GM18526 (cell line): ENCODE data around the gene KIAA1671.

Experiments
- POLR2A ChIP-seq: IDR thresholded peaks from 3 replicates; pipeline ENCODE4 v1.6.1; 2011; ENCODE audit not compliant: insufficient read length; ENCODE audit errors: extremely low read depth

The KIAA1671 gene

GRCh38 chr22:25146307-25146706 is 193.8 kb downstream of the KIAA1671 start:
- TF ChIP-seq POLR2A = no peak

DNA sequence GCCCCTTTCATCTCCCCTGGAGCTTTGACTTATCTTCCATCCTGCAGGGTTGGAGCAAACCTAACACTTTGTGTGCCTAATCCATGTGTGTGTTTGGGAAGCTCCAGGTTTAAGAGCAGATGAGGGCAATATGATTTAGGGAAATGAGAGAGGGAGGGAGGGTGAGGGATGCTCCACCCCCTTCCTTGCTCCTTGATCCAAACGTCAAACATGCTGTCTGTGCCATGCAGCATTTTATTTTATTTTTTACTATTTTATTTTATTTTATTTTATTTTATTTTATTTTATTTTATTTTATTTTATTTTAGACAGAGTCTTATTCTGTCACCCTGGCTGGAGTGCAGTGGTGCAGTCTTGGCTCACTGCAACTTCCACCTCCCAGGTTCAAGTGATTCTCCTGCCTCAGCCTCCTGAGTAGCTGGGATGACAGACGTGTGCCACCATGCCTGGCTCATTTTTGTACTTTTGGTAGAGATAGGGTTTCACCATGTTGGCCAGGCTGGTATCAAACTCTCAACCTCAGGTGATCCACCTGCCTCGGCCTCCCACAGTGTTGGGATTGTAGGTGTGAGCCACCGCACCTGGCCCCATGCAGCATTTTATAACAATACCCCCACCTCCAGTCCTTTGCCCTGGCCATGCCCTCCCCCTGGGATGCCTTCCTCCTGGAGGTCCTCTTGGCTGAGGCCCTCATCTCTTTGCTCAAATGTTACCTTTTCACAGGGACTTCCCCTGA is 194.6 kb downstream of the KIAA1671 start:
- TF ChIP-seq POLR2A = no peak

DNA sequence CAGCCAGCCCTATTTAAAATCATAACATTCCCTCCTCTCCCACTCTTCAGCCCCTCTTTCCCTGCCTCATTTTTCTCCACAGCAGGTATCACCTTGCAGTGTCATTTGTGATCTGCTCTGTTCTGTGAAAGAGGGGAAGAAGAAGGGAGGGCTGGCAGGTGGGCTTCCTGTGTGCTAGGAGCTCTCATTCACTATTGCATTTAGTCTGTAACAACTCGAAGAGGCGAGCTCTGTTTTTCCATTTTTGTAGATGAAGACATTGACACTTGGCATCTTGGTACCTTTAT is 195.1 kb downstream of the KIAA1671 start:
- TF ChIP-seq POLR2A = no peak

DNA sequence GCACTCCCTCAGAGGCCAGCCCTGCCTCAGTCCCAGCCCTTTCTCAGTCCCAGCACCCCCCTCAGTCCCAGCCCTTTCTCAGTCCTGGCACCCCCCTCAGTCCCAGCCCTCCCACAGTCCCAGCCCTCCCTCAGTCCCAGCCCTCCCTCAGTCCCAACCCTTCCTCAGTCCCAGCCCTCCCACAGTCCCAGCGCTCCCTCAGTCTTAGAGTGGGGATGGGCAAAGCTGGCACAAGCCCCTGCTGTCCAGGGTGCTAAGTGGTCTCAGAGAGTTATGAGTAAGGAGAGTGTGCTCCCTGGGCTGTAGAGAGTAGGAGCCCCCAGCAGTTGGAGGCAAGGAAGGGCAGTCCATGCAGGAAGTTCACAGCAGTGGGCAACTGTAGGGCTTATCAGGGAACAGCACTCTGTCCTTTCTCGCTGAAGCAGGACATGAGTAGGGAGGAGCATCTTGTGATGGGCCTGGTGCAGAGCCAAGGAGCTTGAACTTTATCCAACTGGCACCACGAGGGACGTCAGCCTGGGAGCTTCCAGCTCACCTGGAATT is 195.7 kb downstream of the KIAA1671 start:
- TF ChIP-seq POLR2A = no peak

DNA sequence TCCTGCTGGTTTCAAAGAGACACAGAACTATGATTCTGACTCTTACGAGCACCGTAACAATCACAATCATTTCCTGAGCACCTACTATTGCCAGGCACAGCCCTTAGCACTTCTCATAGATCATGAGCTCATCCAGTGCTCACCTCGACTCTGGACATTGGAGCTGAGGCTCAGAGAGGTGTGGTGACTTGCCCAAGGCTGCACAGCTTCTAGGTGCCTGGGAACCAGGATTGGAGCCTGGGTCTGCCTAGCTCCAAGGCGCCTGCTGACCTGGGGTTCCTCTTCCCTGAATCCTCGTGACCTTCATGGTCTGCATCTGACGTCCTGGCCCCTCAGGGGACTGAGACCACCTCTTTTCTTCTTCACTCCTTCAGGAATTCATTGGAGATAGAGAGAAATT is 196.5 kb downstream of the KIAA1671 start:
- TF ChIP-seq POLR2A = no peak

DNA sequence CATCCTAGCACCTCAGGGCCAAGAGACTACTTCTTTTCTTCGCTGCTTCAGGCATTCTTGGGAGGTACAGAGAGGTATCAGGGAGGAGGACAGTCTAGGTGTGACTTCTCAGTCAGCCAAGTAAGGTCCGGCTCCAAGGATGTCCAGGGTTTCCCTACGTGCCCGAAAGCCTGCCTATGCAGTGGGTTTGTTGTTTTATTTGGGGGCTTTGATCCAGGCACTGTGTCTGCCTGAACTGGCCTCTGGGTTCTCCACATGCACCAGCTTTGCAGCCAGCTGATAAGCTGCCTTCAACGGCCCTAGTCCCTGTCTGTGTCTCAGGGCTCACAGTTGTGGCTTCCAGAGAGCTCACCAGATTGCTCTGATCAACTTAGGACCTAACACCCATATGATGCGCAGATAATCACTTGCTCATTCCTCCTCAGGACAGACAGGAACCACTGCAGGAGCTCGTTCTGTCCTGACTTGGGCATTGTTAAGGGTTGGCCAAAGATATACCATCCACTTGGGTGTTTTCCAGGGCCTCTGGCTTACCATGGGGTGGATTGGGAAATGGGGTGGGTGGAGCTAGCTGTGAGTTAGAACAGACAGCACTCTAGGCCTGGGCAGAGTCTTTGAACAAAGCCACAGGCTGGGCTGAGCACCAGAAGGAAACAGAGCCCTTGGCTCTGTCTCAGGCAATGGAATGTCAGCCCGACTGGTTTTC is 201.6 kb downstream of the KIAA1671 start:
- TF ChIP-seq POLR2A = no peak

GRCh38 chr22:25154667-25154999 is 202.1 kb downstream of the KIAA1671 start:
- TF ChIP-seq POLR2A = no peak

DNA sequence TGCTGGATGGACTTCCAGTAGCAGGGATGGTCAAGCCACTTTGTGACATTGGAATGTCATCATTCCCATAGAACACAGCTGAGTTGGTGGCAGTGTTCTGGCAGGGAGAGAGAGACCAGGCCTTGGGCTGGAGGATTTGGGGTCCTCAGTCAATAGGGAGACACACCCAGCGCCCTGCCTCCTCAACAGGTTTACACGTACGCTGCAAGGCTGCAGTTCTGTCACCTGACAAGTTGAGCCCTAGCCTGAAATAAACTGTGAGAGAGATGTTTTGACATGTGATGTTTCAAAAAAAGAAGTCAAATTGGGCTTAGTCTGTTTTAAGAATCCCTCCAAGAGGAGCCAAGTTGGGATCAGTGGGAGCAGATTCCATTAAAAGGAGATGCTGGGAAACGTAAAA is 204.2 kb downstream of the KIAA1671 start:
- no peak for TF ChIP-seq POLR2A

DNA sequence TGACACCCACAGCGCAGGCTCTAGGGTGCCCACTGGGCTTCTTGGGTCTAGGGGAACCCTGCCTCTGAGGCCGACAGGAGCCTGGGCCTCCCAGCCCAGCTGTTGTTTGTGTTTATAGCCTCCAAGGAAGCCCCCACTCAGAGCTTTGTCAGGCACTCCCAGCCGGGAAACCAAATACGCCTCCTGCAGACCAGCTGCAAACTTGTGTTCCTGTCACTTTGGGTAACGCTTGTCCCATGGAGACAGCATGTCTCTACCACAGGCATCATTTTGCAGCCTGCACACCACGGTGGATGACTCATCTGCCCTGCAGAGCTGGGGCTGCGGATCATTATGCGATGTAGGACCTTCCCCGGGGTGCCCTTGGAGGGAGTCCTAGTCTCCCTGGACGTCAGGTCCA is 206.5 kb downstream of the KIAA1671 start:
- TF ChIP-seq POLR2A = no peak

GRCh38 chr22:25160120-25160996 is 207.8 kb downstream of the KIAA1671 start:
- no peak for TF ChIP-seq POLR2A

- no peak for TF ChIP-seq POLR2A
These were observed 208.8 kb downstream of the KIAA1671 start for GRCh38 chr22:25161017-25161915.

- TF ChIP-seq POLR2A = no peak
These were observed 209.5 kb downstream of the KIAA1671 start for GRCh38 chr22:25161916-25162530.

- TF ChIP-seq POLR2A = no peak
These were observed 210.0 kb downstream of the KIAA1671 start for GRCh38 chr22:25162561-25162960.

- no peak for TF ChIP-seq POLR2A
These were observed 213.3 kb downstream of the KIAA1671 start for GRCh38 chr22:25165785-25166184.

DNA sequence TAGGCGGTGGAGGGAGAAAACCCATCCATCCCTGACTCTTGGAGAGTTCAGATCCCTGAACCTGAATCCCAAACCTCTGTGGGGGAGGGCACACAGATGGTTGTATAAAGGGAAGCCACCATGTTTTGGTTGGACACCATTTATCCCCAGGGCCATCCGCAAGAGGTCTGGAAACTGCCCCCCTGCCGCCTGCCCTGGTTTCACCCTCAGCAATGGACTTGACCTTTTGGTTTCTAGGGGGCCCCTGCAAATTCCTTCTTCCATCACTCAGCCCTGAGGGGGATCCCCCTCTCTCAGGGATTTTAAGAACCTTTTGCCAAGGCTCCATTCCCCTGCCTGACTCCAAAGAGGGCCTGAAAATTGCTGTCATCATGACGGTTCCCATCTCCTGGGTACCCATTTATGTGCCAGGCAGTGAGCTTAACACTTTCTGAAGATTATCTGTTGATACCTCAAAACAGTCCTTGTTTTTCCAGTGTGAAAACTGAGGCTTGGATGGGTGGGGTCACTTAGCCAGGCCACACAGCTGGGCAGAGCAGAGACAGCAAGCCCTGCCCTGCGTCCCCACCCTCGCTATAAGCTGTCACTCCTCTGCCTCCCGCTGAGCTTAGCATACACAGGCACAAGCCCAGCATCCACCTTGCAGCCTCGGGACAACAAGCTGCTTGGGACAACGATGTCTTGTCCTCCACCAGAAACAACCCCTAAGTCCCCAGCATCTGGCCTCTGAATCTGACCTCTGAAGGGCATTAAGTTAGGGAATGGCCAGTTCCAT is 213.9 kb downstream of the KIAA1671 start:
- no peak for TF ChIP-seq POLR2A
